HG03342 (cell line): ENCODE measurements around the gene ARHGAP8.
"Not testable (repeated sequence)": the region's sequence is repeated elsewhere in the genome, so short reads cannot be mapped to it uniquely, and the experiment has no call there.

ENCODE experiments used
- ATAC-seq: cut with Tn5 transposase; IDR thresholded peaks from one replicate; pipeline ENCODE4 v1.9.1; 2021; ENCODE audit warnings: mild to moderate bottlenecking, moderate library complexity; ENCODE audit not compliant: unreplicated experiment

Gene ARHGAP8

DNA sequence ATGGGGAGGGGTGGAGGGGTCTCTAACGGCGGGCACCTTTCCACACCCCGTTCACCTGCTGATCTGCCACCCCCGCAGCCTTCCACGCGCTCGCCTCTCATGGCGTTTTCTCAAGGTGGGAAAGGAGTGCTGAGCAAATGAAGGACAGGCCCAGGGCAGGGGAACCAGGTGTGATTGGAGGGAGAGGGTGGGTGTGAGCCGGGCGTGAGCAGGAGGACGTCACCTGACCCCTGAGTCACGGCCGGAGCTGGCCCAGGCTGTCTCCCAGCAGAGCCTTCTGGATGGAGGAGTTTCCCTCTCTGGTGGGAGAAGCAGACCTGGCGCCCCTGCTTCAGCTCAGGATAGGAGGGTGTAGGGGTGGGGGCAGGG is 14.0 kb upstream of the ARHGAP8 start:
- no peak for ATAC-seq

DNA sequence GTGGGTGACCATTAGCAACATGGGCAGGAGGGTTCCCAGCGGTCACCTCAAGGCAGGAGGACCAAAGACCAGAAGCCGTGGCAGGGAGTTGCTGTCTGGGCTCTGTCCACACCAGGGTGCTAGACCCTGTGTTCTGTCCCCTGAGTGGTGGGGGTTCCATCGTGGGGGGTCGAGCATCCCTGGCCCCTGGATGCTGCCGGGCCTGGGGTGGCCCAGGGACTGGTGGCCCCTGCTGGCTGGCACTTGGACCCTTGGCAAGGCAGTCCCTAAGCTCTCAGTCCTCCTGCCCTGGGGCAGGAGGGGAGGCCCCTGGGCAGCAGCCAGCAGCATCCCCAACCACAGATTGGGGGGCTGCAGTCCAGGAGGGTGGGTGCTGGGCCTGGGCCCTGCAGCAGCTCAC is 13.4 kb upstream of the ARHGAP8 start:
- no peak for ATAC-seq

DNA sequence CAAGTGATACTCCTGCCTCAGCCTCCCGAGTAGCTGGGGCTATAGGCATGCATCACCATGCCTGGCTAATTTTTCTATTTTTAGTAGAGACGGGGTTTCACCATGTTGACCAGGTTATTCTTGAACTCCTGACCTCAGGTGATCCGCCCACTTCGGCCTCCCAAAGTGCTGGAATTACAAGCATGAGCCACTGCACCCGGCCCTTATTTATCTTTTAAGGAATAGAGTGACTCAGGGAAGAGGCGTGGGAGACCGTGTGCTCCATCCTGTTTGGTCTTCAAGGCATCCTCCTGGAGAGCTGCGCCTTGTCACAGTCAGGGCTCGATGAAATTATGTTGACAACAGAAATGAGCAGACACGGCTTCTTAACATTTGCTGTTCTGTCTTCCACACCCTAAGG is 12.7 kb upstream of the ARHGAP8 start:
- ATAC-seq: not testable (repeated sequence)

DNA sequence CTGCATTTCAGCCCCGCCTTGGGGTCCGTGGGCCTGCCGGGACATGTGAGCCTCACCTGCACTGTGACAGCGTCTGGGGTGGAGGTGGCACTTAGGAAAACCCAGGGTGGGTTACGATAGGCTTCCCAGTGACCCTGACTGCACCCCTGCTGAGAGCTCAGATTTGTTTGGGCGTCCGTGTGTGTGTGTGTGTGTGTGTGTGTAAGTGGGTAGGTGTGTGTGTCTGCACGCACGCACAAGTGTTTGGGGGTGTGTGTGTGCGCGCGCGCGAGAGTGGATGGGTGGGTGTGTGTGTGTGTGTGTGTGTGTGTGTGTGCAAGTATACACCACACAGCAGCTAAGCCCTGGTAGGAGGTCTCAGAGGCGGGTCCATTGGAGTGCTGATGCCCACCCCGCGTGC is 12.1 kb upstream of the ARHGAP8 start:
- no peak for ATAC-seq

DNA sequence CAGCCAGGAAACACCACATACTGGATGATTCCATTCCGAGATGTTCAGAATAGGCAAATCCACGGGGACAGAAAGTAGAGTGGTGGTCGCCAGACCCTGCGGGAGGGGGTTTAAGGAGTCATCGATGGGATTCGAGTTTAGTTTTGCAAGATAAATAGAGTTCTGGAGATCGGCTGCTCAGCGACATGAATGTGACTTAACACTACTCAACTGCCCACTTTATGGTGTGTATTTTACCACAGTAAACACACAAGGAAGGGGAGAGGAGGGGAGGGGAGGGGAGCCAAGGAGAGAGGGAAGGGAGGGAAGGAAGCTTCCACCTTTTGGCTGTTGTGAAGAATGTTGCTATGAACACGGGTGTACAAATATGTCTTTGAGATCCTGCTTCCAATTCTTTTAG is 10.4 kb upstream of the ARHGAP8 start:
- no peak for ATAC-seq

DNA sequence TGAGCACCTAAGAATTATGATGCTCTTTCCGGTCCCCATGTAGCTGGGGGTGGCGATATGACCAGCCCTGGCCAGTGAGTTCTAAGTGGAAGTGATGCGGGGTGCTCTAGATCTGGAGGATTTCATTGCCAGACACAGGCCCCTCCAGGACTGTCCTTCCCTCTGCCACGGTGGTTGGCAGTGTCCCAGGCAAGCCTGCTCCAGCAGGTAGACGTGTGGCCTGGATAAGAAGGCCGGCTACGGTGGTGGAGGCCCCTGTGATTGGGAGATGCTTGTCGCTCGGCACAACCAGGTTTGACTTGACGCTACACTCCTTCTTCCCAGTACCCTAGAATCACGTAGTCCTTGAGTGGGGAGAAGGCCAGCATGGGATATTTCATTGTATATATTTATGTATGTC is 9.1 kb upstream of the ARHGAP8 start:
- ATAC-seq: no peak

DNA sequence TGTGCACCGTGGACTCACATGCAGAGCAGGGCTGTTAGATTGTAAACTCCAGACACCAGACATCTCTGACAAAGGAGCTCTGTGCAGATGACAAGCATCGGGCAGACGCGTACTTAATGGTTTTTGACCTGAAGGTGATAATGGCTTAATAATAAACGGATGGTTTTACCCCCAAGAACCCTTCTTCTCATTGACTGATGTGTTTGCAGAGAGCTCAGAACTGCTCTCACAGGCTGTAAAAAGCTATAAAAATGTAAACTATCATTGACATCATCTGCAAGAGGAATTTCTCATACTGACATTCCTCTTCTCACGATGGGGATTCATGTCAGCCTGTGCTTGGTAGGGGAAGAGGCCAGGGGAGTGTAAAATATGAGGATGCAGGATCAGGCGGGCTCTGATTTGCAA is 8.6 kb upstream of the ARHGAP8 start:
- no peak for ATAC-seq

DNA sequence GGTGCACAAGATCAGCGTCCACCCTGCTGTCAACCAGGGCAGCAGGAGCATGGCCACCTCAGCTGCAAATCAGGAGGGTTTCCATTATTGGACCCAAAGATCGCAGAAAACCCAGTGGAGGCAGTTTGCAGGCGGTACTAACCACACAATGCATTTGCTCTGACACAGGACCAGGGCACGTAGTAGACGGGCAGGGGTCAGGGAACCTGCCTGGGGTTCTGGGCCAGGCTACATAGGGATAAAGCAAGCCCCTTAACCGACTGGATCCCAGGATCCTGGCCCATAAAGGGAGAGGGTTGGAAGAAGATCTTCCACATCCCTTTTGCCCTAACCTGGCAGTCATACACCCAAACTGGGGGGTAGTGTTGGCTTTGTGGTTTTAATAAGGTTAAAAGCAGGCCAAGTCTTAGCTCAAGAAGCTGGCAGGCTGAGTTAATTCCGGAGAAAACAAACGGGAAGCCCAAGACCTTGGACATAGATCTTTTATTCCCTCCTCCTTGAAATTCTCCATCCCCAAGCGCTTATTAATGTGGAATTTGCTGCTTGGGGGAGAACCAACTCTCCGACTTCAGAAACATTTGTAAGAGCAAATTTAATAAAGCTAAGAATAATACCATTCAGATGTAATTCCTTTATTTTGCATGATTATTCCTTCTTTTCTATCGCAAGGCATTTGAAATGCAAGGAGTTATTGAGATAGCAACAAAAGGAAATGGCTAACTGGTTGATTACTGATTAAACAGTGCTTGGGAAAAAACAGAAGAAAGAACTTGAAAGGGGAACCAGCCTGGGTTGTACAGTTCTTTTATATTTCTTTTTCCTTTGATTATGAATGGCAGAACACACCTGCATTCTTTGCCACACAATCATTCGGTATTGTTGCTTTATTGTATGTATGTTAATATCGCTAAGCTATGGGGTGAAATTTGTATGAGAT is 6.3 kb upstream of the ARHGAP8 start:
- no peak for ATAC-seq

DNA sequence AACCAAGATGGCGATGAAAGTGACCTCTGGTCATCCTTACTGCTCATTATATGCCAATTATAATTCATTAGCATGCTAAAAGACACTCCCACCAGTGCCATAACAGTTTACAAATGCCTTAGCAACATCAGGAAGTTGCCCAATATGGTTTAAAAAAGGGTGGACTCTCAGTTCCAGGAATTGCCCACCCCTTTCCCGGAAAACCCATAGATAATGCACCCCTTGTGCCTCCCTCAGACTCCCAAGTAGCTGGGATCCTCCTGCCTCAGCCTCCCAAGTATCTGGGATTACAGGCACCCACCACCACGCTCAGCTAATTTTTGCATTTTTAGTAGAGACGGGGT is 4.6 kb upstream of the ARHGAP8 start:
- not testable (repeated sequence) for ATAC-seq

DNA sequence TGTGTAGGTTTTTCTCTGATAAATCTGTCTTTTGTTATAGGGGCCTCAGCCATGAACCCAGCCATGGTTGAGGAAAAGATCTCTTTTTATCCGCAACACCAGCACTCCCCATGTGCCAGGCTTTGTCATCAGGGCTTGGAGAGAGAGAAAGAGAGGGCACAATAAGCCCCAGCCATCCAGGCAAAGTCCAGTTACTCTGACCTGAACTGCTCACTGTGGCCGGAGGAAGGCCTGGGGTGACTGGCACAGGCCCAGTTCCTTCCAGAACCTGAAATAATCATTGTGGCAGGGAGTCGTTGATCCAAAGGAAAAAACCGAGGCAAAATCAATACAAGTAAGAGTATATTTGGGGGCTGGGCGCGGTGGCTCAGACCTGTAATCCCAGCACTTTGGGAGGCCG is 3.9 kb upstream of the ARHGAP8 start:
- ATAC-seq: no peak

DNA sequence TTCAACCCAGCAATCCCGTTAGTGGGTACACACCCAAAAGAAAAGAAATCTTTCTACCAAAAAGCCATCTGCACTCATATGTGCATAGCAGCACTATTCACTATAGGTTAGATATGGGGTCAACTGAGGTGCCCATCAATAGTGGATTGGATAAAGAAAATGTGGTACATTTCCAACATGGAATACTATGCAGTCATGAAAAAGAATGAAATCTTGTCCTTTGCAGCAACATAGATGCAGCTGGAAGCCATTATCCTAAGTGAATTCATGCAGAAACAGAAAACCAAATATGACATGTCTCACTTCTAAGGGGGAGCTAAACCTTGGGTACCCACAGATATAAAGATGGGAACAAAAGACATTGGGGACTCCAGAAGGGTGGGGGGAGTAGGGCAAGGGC is 1.9 kb upstream of the ARHGAP8 start:
- ATAC-seq: no peak

DNA sequence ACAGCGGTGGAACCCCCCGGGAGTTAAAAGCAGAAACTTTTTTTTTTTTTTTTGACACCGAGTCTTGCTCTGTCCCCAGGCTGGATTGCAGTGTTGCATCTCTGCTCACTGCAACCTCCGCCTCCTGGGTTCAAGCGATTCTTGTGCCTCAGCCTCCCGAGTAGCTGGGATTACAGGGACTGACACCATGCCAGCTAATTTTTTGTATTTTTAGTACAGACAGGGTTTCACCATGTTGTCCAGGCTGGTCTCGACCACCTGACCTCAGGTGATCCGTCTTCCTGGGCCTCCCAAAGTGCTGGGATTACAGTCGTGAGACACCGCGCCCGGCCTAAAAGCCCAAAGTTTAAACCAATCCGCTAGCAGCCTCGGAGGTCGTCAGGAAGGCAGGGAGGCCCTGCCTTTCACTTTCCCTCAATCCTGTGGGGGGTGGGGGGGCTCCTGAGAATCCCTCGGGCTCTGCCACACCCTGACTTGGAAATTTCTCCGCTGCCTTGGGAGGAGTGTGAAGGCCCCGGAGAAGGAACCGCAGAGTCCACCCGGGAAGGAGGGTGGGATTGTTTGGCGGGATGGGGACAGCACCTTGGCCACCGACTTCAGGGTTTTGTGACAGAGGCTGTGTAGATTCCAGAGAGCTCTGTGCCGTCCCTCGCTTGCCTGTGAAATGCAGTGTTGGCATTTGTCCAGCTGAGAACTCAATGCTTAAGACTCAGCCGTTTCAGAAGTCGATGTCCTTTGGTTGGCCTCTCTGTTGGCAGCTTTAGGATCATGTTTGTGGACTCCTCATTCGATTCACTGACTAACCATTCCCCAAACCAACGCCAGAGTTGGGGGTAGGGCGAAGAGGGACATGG is 1.0 kb downstream of the ARHGAP8 start:
- no peak for ATAC-seq

DNA sequence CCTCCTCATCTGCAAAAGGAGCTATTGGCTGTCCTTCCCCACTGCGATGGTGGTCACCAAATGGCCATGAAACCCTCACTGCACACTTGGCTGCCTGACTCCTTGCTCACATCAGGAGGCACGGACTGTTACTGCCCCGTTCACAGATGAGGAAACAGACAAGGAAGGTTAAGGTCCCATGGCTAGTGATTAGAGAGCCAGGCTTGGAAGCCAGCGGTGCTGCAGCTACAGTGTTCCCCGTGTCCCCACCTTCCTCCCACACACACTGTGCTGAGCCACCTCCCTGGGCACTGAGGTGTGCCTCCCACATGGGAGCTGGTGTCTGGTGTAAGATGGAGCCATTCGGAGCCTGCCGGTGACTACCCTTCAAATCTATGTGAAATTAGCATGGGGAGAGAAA is 2.6 kb downstream of the ARHGAP8 start:
- no peak for ATAC-seq

DNA sequence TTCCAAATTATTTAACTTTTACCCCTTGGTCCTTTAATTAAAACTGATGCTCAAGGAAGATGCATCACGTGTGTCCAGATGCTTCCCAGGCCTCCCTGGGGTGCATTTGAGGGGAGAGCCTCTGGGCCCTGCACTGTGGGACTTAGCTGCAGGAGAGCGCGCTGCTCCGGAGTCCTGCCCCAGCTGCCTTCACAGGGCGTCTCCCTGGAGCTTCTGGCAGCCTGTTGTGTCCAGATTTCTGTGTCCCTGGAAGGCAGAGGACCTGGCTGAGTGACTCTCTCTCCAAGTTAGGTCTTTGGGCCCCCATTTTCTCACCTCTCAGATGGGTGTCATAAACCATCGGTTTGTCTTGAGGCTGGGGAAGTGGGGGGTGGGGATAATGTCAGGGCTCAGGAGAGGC is 3.0 kb downstream of the ARHGAP8 start:
- ATAC-seq: no peak

DNA sequence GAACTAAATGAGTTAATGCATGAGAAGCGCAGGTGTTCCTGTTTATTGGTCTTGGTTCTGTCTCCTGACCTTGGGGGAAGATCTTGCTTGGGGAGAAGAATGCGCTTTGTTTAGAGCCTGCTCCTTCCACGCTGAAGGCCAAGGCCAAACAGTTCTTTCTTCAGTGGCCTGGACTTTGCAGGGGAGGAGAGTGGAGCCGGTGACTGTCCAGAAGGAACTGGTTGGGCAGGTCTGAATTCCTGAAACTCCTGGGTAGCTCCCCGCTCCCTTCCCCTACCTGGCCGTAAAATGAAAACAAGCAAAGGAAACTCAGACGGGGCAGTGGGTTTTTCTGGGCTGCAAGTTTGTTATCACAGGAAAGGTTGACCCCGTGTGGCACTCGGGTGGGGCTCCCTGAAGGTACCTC is 3.6 kb downstream of the ARHGAP8 start:
- no peak for ATAC-seq

DNA sequence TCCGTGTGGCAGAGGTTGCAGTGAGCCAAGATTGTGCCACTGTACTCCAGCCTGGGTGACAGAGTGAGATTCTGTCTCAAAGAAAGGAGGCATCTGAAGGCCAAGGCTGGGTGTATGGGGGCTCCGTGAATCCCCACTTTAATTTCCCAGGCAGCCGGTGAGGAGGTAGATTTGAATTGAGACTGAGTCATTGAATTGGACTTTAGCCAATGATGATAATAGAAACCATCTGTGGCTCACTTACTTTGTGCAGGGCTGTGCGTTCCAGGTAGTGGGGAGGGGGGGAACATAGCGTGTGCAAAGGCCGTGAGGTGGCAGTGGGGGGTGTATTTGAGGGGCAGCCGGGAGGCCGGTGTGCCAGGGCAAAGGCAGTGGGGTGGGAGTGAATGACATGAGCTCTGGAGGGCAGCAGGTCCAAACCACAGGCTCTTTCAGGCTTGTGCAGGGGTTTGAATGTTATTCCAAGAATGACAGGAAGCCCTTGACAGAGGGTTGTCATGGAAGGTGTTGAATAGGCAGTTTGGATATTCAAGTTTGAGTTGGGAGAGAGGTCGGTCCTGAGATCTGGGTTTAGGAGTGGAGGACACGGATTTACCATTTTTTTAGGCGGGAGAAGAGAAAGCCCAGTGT is 6.1 kb downstream of the ARHGAP8 start:
- no peak for ATAC-seq

DNA sequence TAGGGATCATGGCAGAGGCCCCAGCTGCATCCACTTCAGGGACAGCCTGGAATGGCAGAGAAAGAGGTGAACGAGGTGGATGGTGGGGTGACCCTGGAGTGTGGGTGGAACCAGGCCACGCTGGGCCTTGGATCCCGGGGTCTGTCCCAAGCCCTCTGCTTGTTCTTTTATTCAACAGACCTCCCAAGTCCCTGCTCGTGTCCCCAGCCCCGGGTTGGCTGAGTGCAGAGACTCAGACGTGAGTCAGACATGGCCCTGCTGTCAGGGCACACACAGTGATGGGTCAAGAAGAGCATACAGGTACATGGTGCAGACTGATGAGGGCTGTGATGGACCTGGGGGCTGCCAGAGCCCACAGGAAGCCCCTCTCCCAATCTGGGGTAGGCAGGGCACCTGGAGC is 6.6 kb downstream of the ARHGAP8 start:
- ATAC-seq: no peak

DNA sequence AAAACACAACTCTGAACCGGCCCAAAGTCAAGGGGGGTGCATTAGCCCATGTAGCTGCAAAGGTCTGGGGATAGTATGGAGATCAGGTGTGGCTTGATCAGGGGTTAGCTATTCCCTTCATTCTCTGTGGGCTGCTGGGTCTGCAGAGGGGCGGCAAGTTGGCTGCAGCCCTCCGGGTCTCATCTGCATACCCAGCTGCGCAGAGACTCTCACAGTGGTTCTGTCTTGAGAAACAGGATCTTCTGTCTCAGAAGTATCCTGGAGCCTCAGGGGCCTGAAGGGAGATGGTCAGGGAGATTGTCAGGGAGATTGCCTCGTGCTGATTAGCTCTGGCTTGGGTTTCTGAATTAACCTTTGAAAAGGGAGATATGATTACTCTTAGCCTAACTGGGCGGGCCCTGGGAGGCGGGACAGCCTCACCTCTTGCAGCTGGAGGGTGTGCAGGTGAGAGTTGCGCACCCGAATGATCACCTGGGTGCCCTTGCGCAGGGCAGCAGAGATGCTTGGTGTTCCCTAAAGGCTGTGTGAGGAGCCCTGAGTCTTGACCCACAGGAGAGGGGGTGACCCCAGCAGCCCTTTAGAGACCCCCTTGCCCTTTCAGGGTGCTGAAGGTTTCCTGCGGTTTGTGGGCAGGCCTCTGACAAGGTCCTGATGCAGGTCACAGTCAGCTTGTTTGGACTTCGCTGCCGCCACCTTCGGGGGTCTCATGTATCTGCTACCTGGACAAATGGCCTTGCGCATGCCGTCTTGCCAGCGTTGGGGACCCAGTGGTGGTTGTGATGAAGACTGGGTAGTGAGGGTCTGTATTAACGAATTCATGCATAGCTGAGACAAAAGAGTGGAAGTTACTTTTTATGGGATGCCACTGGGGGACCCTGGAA is 7.3 kb downstream of the ARHGAP8 start:
- ATAC-seq: no peak

DNA sequence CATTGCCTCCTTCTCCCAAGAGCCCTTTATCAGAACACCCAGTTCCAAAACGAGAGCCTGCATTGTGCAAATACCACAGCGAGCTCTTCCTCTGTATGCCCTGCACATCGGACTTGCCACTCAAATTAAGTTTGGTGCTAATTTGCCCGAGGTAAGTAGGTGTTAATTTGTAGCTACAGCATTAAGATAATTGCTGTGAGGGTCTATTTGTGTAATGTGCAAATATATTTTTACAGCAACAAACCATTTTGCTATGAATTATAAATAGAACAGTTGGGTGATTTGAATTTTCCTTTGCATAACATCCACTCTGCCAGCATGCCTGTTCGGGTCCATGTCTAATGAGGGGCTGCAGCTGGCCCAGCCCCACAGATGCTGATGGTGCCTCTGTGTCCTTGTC is 8.1 kb downstream of the ARHGAP8 start:
- ATAC-seq: no peak

DNA sequence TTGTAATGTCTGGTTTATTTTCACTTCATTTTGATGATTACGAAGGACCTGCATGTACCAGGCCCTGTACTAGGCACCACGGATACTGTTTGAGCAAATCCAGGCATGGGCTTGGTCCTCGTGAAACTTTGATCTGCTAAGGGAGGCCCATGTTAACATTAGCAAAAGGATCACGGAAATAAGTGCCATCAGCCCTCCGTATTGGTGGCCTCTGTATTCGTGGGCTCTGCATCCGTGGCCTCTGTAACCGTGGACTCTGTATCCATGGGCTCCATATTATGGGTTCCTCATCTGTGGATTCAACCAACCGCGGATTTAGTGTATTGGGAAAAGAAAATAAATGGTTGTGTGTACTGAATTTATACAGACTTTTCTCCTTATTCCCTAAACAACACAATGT is 8.7 kb downstream of the ARHGAP8 start:
- ATAC-seq: no peak

DNA sequence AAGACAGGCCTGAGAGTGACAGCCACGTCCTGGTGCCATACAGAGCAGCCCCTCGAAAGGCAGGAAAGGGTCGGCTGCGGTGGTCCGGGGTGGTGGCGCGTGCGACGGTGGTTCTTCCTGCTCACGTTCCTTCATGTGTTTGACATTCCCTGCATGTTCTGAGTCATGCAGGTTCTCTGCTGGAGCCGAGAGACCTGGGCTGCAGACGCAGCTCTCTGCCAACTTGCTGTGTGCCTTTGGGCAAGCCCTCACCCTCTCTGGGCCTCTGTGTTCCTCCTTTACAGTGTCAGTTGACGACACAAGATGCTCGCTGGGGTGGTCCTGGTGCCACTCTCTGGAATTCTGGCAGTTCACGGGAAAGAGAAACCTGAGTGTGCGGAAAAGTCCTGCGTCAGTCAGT is 12.0 kb downstream of the ARHGAP8 start:
- no peak for ATAC-seq
